ENCODE results near the gene LTB4R.
A peak's percentile ranks its signal among the peaks of the same experiment; 100 is the strongest.
"Not testable (repeated sequence)": the region's sequence is repeated elsewhere in the genome, so short reads cannot be mapped to it uniquely, and the experiment has no call there.

LTB4R gene

GRCh38 chr14:24348186-24348585, 36.9 kb downstream of the LTB4R start:
- no peak for DNase-seq

GRCh38 chr14:24349742-24350141, 38.4 kb downstream of the LTB4R start:
- no peak for DNase-seq

GRCh38 chr14:24351517-24351916, 40.2 kb downstream of the LTB4R start:
- no peak for DNase-seq

GRCh38 chr14:24353559-24354481, 42.5 kb downstream of the LTB4R start:
- no peak for DNase-seq

GRCh38 chr14:24354482-24354825, 43.2 kb downstream of the LTB4R start:
- not testable (repeated sequence) for DNase-seq

GRCh38 chr14:24355009-24355408, 43.7 kb downstream of the LTB4R start:
- DNase-seq = no peak

GRCh38 chr14:24356208-24356607, 44.9 kb downstream of the LTB4R start:
- DNase-seq = no peak

- DNase-seq = no peak
Observed at GRCh38 chr14:24360281-24360680, 49.0 kb downstream of the LTB4R start.

- DNase-seq = no peak
Observed at GRCh38 chr14:24361326-24361725, 50.0 kb downstream of the LTB4R start.

GRCh38 chr14:24362241-24362960, 51.1 kb downstream of the LTB4R start:
- DNase-seq = no peak

- no peak for DNase-seq
Observed at GRCh38 chr14:24363401-24363800, 52.1 kb downstream of the LTB4R start.

- DNase-seq = no peak
Observed at GRCh38 chr14:24364841-24365240, 53.5 kb downstream of the LTB4R start.

GRCh38 chr14:24365600-24366412, 54.5 kb downstream of the LTB4R start:
- DNase-seq = peak; percentile 12

- DNase-seq = no peak
Observed at GRCh38 chr14:24366413-24366720, 55.1 kb downstream of the LTB4R start.

- DNase-seq = peak; percentile 62
Observed at GRCh38 chr14:24366721-24367513, 55.6 kb downstream of the LTB4R start.
